NCI-H524 treated with DMSO at 0.1 percent for 48 hours (cell line): ENCODE results near the gene AUP1.
"Not testable (repeated sequence)": the region's sequence is repeated elsewhere in the genome, so short reads cannot be mapped to it uniquely, and the experiment has no call there.

Experiments used
- DNase-seq: peaks from one replicate; lab custom pipeline; 2025; lab: John Stamatoyannopoulos, UW

AUP1 gene

DNA sequence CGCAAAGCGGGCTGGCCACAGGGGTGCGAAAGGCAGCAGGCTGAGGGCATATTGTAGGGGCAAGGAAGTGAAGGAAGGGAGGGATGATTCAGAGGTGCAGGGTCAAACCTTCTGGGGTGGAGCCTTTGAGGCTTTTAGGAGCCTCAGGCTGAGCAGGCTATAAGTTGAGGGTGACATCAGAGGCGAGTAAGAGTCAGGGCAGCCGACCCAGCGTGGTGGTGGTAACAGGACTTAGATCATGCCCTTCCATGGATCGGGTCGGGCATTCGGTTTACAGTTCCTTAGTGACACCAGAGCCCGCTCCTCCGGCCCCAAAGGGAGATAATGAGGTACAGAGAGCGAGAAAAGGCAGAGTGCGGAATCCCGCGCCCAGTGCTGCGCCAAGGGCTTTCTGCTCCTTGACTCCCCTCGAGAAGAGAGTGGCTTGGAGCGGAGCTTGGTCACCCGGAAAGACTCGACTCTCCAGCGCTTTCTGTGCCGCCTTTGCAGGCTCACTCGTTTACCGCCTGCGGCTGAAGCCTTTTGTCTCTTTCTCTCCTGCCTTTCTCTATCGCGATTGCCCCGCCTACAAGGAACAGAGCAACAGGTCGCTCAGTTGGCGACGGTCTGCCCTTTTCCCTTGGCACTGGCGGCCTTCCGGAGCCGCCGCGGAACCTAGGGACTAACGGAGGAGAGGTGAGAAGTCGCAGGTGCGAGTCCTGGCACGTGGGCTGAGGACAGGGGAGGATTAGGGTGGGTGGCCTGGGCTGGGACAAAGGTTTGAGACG lies 30.8 kb downstream of the AUP1 start:
- DNase-seq = no peak

DNA sequence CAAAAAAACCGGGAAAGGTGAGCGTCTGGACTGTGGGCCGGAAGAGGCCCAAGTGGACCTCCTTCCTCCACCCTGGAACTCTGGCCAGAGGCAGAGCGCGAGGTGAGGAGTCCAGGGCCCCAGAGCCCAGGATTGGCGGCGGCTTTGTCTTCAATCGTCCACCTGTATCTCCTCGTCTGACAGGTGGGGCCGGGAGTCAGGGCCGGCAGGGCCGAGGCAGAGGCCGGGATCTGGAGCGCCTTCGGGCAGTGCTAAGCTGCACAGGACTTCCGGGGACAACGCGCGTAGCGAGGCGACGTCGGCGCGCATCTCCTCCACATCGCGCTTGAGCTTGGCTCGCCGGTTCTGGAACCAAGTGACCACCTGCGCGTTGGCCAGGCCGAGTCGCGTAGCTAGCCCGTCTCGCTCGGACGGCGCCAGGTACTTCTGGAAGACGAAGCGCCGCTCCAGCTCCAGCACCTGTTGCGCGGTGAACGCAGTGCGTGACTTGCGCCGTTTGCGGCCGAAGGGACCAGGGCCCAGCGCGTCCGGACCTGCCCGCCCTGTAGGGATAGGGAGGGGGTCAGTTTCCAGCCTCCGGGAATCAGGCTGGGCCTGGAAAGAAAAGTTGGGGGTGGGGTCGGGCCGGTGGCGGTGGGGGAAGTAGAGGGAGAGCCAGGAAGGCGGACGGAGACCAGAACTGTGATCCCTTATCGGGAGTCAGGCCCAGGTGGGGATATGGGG lies 31.6 kb downstream of the AUP1 start:
- DNase-seq = no peak

DNA sequence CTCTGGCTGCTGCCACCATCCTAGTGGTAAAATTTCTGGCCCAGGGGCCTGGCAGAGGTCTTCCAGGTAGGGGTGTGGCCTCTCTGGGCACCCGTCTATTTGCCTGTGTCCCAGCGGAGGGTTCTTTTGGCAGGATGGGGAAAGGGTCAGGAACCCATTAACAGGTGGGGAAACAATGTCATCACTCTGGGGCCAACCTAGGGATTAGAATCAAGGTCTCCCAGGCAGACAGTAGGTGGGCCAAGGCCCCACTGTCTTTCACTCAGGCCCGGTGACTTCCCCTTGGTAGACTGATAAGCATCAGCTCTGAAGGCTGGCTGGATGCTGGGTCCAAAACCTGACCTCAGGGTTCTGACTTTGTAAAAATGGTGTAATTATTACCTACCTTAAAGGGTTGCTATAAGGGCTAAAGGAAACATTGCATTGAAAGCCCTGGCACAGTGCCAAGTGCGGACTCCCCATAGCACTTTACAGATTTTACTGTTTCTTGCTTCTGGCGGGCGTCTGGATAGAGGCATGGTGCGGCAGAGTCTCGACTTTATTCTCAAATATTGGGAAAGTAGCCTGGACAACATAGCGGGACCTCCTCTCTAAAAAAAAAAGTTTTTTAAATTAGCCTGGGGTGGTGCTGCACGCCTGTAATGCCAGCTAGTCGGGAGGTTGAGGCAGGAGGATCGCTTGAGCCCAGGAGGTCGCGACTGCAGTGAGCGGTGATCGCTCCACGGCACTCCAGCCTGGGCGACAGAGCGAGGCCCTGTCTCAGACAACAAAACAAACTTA lies 32.3 kb downstream of the AUP1 start:
- DNase-seq = no peak

DNA sequence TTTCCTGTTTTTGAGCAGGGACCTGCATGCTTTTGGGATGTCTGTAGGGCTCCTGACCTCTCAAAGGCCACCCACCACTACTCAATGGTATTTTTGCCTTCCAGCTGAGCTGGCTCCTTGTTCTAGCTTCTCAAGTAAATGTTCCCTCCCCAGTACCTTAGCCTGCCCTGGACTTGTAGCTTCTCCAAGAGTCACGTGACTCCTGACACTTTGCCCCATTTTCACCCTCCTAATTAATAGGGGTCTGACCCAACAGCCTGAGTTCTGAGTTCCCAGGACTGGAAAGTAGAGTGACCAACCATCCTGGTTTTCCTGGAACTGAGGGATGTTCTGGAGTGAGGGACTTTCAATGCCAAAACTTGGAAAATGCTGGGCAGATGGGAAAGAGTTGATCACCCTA lies 34.1 kb downstream of the AUP1 start:
- no peak for DNase-seq

DNA sequence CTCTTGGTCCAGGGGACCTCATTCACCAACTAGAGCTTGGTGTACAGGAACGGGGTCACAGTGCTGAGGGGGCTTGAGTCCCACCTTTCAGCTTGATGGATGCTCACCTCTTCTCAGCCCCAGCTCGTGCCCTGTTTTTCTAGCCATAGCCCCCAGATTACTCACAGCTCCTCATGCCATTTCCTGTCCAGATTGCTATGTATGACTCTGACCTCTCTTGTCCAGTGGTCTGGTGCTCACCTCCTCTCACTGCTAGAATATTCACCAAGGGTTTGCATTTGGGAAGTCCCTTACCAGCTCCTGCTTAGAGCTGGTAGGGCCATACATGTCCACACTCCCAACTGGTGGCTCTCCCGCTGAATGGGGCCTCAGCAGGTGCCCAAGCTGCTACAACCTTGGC lies 36.0 kb downstream of the AUP1 start:
- DNase-seq = no peak

DNA sequence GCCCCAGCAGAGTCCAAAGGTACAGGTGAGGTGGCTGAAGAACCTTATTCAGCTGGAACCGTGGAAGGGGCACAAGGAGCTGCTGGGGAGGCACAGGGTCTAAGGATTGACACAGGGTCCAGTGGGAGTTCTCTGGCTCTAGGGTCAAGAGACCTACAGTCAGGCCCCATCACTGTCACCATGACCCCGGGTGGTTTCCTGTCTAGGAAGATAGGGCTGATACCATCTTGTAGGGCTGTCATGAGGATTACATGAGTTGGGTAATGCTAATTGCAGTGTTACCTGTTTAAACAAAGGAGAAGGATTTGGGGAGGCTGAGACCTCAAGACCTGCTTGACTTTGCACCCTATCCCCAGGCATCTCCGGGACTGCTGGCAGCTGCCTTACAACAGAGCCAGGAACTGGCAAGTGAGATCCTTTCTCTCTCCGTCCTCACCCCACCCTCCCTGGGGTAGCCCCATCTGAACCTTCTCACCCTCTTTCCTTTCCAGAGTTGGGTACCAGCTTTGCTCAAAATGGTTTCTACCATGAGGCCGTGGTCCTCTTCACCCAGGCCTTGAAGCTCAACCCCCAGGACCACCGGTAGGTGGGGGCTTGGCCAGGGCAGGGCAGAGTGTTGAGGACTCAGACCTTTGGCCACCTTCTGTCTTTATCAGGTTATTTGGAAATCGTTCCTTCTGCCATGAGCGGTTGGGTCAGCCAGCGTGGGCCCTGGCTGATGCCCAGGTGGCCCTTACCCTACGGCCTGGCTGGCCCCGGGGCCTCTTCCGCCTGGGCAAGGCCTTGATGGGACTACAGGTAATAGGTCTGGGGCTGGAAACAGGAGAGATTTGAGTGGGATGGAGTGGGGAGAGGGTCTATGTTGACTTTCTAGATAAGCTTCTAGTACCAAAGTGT lies 37.6 kb downstream of the AUP1 start:
- no peak for DNase-seq

DNA sequence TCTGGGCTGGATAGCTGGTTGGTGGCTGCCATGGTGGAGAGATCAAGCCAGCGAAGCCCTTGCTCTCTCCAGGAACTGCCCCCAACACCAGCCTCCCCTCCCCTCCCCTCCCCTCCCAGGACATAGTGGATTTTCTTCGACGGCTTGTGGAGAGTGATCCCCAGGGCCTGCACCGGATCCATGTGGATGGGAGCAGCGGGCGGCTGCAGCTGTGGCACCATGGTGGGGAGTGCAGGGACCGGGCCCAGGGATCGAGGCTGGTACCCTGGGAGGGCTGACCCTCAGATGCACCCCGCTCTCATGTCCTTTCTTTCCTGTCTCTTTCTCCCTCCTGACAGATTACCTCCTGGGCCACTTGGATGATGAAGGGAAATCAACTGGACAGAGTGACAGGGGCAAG lies 39.6 kb downstream of the AUP1 start:
- no peak for DNase-seq

DNA sequence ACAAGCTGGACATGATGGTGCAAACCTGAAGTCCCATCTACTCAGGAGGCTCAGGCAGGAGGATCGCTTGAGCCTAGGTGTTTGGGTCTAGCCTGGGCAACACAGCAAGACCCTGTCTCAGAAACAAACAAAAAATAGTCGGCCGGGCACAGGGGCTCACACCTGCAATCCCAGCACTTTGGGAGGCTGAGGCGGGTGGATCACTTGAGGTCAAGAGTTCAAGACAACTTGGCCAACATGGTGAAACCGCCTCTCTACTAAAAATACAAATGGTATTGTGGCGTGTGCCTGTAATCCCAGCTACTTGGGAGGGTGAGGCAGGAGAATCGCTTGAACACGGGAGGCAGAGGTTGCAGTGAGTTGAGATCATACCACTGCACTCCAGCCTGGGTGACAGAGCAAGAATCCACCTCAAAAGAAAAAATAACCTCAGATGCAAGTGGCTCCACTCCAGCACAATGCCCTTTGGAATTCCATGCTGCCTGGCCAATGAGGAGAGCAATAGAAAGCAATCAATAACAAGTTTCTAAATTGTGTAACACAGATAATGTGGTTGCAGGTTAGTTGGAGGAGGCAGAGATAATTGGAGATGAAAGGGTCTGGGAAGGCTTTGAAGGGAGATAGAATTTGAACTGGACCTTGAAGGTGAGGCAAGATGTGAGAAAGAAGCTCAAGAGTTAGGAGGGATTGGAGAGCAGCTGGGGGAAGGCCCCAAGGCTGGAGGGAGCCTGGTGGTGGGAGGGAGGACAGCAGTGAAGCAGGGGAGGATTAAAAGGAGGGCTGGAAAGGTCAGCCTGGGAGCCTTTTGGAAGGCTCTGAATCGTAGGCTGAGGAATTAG lies 40.6 kb downstream of the AUP1 start:
- no peak for DNase-seq

DNA sequence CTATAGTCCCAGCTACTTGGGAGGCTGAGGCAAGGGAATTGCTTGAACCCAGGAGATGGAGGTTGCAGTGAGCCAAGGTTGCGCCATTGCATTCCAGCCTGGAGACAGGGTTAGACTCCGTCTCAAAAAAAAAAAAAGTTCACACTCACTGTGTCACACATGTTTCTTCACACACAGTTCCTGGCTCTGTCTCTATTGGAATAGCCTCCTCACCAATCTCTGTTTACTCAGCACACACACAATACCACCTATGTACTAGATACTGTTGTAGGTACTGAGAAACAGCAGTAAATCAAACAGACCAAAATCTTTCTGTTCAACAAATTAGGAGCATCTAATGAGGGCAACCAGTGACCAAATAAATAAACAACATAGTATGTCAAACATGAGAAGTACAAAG lies 43.4 kb downstream of the AUP1 start:
- DNase-seq = no peak

DNA sequence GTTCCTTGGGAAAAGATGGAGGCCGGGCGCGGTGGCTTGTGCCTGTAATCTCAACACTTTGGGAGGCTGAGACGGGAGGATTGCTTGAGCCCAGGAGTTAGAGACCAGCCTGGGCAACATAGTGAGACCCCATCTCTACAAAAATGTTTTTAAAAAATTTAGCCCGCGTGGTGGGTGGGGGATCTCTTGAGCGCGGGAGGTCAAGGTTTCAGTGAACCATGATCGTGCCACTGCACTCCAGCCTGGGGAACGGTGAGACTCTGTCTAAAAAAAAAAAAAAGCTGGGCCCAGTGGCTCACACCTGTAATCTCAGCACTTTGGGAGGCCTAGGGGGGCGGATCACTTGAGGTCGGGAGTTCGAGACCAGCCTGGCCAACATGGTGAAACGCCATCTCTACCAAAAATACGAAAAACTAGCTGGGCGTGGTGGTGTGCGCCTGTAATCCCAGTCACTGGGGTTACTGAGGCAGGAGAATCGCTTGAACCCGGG lies 45.8 kb downstream of the AUP1 start:
- DNase-seq = not testable (repeated sequence)

DNA sequence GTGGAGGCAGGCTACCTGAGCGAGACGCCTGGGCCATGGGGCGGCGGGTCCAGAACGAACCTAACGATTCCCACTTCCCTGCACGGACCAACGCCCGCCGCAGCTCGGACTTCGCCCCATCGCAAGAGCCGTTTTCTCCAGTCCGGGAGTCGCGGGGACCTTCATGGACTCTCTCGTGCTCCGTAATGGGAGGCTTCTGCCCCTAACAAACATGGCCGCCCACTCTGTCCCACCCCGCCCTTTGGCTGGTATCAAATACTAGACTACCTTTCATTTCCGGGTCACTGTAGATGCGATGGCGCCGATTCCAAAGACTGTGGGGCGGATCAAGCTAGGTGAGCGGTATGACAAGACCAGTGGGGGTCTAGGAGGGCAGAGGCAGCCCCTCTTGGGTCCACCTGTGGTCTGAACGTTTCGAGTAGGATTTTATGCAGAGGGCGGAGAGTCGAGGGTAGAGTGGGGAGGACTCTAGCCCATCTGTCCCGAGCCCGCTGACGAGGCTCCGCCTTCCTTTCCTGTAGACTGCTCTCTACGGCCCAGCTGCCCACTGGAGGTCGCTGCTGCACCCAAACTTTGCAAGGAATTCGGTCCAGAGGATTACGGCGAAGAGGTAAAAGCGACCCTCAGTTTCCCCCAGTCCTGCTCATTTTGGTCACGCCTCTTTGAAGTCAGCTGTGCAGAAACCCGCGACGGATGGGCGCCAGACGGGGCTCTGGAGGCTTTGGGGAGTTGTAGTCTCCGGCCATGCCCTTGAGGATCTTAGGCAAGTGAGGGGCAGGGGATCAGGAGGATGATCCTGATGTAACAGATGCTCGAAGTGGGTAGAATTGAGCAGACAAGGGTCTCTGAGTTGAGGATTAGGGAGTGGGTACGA lies 46.5 kb downstream of the AUP1 start, which contains the start of the genes CCDC142 and TTC31:
TSS of gene CCDC142 (minus strand) at position 198 of the 874 bp plus-strand sequence. CDS start at position 37, 161 bp downstream.
TSS of gene TTC31 (plus strand) at position 281 of the 874 bp plus-strand sequence. CDS start at position 296, 15 bp downstream.
- peak; percentile 85 for DNase-seq

DNA sequence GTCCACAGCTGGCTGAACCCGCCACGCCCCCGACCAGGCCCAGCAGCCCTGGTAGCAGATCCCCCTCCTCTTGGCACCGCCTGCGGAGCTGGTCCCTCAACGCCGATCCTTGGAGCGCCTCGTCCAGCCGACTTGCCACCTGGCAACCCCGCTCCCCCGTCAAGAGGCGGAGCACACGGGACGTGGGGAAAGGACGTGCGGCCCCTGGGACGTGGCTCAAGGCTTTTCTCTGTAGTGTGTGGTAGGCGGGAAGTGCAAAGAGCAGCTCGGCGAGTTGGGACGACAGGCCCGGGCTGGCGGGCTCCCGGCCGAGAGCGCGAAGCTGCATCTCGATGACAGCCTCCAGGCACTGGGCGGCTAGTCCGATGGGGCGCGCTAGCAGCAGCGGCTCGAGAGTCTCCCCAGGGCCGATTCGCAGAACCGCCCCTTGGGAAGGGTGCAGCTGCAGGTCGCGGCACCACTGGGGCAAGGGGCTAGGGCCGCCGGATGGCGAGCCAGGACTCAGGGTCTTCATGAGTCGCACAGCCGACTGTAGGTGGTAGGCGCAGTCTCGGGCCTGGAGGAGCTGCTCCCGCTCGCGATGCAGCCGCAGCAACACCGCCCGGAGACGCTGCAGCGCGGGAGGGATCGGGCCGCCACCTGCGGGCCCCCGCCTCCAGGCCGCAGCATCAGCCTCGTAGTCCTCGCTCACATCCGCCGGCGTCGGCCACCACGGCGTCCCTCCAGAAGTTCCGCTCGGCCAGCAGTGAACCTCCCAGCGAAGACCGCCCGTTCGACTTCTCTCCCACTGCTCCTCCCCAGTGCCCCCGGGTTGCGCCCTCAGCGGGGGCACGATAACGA lies 47.3 kb downstream of the AUP1 start:
- DNase-seq = no peak

DNA sequence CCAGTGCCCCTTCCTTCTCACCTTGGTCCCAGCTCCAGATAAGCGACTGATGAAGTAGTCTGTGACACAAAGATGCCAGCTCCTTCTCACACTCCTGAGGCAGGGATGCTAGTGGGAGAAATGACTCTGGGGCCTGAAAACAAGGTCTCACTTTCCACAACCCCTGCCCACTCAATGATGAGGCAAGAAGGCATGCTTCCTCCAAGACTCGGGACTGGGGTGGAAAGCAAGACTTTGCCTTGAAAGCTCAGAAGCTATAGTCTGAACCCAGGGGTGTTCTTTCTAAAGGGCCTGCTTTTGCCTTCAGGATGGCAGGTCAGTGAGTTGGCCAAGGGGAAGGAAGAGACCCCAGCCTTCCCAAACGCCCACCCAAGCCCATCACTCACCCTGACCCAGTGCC lies 48.1 kb downstream of the AUP1 start:
- no peak for DNase-seq
